OCI-LY7 (cell line): ENCODE measurements around the gene SLC25A25.

ENCODE experiments used
- EZH2phosphoT487 ChIP-seq: fragments of 200-600 bp; sonication (generic); IDR thresholded peaks from 2 replicates; pipeline ENCODE4 v1.6.1; 2018; ENCODE audit warnings: low read depth, borderline replicate concordance, mild to moderate bottlenecking, mixed run types, antibody characterized with exemption, low read length, moderate library complexity, mixed read lengths
- TF ChIP-seq, protein P1 (sequence below): fragments of 200-600 bp; sonication (generic); conservative IDR thresholded peaks from 2 replicates; pipeline ENCODE4 v1.5.1; 2014; ENCODE audit warnings: mild to moderate bottlenecking, antibody characterized with exemption, low read length, moderate library complexity, mixed read lengths

DNA sequence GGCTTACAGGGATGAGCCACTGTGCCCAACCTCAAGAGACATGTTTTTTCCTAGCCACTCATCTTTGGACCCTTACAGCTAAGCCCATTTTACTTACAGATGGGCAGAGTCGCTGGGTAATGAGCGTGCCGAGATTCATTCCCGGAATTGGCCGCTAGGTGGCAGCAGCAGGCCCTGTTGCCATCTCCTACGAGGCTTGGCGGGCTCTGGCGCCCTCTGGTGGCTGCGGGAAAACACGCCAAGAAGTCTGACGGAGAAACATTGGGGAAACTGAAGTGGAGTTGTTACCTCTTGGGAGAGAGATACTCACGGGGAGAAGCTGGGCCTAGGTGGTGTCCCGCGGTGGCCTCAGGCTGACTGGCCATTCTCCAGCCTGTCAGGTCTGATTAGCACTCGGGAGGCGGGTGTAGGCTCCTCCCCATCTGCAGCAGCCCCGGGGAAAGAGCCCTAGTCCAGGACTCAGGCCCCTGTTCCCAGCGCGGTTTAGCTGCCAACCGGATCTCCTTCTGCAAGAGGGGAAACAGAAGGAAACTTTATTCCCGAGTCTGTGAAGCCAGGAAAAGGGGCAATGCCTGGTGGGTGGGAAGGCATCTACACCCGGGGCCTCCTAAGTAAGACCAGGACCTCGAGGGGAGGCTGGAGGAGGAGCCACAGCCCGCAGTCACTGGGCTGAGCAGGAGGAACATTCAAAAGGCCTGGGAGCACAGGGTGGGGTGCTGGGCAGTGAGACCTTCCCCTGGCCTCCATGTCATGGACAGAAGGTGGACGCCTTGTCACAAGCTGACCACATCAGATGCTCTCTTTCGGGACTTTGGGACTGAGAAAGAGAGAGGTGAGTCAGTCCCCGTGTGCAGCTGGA, 49.8 kb downstream of the SLC25A25 start:
- TF ChIP-seq, protein P1, sequence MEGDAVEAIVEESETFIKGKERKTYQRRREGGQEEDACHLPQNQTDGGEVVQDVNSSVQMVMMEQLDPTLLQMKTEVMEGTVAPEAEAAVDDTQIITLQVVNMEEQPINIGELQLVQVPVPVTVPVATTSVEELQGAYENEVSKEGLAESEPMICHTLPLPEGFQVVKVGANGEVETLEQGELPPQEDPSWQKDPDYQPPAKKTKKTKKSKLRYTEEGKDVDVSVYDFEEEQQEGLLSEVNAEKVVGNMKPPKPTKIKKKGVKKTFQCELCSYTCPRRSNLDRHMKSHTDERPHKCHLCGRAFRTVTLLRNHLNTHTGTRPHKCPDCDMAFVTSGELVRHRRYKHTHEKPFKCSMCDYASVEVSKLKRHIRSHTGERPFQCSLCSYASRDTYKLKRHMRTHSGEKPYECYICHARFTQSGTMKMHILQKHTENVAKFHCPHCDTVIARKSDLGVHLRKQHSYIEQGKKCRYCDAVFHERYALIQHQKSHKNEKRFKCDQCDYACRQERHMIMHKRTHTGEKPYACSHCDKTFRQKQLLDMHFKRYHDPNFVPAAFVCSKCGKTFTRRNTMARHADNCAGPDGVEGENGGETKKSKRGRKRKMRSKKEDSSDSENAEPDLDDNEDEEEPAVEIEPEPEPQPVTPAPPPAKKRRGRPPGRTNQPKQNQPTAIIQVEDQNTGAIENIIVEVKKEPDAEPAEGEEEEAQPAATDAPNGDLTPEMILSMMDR: peak; percentile 100
- TF ChIP-seq EZH2phosphoT487: no peak
